ENCODE data around the gene BPTF.
"Not testable (repeated sequence)": the region's sequence is repeated elsewhere in the genome, so short reads cannot be mapped to it uniquely, and the experiment has no call there.

The BPTF gene, protein sequence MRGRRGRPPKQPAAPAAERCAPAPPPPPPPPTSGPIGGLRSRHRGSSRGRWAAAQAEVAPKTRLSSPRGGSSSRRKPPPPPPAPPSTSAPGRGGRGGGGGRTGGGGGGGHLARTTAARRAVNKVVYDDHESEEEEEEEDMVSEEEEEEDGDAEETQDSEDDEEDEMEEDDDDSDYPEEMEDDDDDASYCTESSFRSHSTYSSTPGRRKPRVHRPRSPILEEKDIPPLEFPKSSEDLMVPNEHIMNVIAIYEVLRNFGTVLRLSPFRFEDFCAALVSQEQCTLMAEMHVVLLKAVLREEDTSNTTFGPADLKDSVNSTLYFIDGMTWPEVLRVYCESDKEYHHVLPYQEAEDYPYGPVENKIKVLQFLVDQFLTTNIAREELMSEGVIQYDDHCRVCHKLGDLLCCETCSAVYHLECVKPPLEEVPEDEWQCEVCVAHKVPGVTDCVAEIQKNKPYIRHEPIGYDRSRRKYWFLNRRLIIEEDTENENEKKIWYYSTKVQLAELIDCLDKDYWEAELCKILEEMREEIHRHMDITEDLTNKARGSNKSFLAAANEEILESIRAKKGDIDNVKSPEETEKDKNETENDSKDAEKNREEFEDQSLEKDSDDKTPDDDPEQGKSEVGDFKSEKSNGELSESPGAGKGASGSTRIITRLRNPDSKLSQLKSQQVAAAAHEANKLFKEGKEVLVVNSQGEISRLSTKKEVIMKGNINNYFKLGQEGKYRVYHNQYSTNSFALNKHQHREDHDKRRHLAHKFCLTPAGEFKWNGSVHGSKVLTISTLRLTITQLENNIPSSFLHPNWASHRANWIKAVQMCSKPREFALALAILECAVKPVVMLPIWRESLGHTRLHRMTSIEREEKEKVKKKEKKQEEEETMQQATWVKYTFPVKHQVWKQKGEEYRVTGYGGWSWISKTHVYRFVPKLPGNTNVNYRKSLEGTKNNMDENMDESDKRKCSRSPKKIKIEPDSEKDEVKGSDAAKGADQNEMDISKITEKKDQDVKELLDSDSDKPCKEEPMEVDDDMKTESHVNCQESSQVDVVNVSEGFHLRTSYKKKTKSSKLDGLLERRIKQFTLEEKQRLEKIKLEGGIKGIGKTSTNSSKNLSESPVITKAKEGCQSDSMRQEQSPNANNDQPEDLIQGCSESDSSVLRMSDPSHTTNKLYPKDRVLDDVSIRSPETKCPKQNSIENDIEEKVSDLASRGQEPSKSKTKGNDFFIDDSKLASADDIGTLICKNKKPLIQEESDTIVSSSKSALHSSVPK (N-terminal part only)

DNA sequence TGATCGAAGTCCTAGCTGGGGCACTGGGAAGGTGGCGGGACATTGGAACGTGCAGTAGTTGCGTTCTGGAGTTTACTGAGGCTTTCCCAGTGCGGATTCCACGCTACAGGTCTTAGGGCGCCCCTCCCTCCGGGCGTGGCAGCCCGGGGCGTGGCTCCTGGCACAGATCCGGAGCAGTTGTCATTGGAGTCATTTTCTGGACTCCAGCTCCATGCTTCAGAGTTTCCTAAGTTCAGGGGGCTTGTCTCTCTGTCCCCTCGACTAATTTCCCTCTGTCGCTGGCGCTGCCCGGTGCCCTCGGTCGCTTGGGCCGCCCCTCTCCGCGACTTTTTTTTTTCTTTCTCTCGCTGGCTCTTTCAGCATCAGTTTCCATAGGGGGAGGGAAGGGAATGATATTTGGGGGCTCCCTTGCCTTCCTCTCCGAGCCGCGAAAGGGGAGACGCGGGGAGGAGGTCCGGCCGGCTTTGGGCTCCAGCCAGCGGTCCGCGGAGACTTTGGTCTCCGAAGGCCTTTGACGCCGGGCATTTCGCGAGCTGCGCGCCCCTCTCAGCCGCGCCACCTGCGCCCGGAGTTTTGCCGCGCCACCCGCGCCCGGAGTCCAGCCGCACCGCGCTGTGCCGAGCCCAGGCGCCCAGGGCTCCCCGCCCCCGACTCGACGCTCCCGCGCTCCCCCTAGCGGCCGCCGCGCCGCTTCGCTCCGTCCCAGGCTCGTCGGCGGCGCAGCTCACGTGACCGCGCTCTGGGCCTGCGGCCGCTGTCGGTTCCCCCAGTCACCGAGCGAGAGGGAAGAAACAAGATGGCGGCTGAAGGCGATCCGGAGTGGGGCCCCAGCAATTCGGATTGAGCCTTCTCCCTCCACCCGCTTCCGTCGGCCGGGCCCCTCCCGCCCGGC, at the start of gene BPTF:
BPTF (plus strand) TSS at position 769 of the 892 bp plus-strand sequence. CDS start 222 bp downstream, outside the sequence.
- DNase-seq, result peak; percentile 98

DNA sequence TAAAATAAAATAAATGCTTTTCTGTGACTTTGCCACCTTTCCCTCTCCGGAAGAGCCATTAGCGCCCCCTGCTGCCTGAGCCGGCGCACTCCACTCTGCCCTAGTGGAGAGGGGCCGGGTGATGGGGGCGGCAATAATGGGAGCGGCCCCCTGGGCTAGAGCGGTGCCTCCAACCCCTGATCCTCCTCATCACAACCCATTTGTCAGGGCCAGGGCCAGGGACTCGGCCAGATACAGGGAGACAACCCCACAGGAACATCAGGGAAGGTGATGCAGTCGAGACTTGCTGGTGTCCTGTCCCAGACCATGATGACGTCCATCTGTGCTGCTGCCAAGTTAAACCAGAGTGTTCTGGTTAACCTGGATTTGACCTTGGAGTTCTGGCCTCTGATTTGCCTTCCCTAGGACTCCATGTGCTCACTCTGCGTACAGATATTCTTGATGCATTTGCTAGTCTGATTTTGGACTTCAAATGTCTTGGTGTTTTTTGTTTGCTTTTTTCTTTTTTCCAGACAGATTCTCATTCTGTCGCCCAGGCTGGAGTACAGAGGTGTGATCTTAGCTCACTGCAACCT, 46.1 kb upstream of the BPTF start:
- peak; percentile 47 for DNase-seq

DNA sequence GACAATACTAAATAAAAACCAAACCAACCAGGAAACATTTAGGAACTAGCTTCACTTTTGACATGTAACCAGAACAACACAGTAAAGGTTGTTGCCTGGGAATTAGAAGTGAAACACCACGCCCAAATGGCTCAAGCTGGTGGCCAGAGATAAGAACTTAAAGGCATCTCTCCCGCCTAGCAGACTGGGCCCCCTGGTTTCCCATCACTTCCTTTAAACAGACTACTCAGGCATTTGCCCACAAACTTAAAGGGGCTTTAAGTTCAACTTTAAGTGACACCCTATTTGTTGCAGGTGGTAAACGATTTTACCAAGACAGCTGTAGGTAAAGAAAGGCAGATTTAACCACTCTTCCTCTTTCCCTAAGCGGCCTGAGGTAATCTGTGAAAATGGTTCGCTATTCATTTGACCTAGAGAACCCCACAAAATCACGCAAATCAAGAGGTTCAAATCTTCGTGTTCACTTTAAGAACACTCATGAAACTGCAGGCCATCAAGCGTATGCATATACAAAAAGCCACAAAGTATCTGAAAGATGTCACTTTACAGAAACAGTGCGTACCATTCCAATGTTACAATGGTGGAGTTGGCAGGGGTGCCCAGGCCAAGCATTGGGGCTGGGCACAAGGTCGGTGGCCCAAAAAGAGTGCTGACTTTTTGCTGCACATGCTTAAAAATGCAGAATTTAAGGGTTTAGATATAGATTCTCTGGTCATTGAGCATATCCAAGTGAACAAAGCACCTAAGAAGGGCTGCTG, 40.8 kb upstream of the BPTF start:
- DNase-seq, result no peak

DNA sequence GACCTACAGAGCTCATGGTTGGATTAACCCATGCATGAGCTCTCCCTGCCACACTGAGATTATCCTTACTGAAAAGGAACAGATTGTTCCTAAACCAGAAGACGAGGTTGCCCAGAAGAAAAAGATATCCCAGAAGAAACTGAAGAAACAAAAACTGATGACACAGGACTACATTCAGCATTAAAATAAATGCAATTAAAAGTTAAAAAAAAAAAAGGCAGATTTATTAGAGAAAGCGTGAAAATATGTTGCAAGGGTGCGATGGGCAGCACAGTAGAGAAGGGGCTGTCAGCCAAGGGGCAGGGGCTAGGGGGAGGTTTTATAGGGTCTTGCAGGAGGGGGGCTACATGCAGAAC, 40.2 kb upstream of the BPTF start:
- no peak for DNase-seq

DNA sequence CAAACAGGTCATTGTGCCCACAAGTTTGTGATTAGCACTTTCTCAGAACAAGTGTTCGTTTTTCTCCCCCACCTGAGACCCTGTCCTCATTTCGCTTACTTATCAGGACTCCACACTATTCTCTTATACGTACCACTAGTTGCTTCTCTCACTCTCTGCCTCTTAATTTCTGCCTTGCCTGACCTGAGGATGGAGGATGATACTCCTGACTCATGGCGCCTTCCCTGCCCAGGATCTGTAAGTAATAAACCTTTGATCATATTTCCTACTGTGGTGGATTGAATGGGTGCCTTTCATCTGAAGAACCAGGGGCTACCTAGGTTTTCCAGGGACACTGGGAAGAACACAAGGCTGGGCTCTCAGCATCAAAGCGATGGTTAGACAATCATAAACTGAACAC, 39.8 kb upstream of the BPTF start:
- no peak for DNase-seq

DNA sequence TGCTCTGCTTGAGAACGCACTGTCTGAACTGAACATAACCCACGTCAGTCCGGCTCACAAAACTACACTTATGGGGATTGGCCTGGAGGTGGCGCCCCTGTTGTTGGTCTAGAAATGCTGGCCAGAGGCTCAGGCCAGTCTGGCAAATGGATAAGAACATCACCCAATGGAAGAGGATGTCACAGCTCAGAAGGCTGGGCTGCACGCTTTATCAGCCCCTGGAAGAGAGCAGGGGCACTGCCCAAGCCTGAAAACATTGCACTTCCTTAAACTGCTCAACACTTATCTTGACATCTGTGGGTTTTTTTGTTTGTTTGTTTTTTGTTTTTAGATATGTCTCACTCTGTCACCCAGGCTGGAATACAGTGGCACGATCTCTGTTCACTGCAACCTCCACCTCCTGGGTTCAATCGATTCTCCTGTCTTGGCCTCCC, 24.8 kb upstream of the BPTF start:
- DNase-seq, result peak; percentile 60

DNA sequence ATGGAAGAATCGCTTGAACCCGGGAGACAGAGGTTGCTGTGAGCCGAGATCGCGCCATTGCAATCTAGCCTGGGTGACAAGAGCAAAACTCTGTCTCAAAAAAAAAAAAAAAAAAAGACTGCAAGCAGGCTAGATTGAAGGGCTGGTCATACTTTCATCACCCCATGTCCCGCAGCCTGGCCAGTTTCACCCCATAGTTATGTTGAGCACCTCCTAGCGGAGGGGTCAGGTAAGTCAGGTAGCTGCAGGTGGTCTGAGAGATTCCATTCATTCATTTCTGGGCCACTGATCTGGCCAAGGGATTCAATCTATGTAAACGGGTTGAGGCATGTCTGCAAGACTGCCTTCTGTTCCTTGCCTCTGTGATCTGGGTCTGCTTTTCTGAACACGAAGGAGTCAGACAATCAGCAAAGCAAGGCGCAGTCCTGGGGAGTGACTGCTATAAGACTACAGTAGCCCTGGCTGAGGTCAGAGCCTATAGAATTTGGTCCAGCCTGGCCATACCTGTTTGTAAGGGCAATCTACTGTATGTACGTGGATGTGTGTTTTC, 23.6 kb upstream of the BPTF start:
- no peak for DNase-seq

DNA sequence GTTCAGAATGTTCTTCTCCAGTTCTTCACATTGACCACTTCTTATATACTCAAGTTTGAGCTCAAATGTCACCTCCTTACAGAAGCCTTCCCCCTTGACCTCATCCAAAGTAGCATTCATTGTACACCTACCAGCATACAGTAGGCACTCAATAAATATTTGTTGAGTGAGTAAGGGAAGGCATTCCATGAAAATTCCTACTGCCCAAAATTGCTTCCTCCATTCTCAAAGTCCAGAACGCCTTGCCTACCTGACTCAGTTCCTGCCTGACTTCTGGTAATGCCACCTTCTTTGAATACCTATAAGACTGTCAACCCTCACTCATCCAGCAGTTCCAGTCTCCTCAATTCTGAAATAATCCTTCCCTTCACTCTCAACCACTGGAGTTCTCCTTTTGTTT, 14.8 kb upstream of the BPTF start:
- no peak for DNase-seq

DNA sequence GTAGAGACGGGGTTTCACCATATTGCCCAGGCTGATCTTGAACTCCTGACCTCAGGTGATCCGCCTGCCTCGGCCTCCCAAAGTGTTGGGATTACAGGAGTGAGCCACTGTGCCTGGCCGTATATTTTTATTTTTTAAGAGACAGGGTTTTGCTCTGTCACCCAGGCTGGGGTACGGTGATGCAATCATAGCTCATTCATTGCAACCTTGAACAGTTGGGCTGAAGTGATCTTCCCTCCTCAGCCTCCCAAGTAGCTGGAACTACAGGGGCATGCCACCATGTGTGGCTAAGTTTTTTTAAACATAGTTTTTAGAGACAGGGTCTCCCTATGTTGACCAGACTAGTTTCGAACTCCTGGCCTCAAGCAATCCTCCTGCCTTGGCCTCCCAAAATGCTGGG, 12.9 kb upstream of the BPTF start:
- DNase-seq, result not testable (repeated sequence)

DNA sequence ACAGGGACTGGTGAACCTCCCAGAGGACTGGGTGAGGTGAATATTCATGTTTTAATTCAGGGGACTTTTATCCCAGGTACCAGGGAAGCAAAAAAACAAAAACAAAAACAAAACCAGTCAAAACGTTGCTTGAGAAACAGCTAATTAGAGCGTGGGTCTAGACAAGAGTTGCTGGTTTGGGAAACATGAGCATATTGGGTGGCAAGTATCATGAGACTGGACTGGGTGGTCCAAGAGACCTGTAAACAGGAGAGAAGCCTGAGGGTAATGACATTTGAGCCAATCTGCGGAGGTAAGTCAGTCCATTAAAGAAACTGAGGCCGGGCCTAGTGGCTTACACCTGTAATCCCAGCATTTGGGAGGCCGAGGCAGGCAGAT, 11.5 kb upstream of the BPTF start:
- DNase-seq, result no peak

DNA sequence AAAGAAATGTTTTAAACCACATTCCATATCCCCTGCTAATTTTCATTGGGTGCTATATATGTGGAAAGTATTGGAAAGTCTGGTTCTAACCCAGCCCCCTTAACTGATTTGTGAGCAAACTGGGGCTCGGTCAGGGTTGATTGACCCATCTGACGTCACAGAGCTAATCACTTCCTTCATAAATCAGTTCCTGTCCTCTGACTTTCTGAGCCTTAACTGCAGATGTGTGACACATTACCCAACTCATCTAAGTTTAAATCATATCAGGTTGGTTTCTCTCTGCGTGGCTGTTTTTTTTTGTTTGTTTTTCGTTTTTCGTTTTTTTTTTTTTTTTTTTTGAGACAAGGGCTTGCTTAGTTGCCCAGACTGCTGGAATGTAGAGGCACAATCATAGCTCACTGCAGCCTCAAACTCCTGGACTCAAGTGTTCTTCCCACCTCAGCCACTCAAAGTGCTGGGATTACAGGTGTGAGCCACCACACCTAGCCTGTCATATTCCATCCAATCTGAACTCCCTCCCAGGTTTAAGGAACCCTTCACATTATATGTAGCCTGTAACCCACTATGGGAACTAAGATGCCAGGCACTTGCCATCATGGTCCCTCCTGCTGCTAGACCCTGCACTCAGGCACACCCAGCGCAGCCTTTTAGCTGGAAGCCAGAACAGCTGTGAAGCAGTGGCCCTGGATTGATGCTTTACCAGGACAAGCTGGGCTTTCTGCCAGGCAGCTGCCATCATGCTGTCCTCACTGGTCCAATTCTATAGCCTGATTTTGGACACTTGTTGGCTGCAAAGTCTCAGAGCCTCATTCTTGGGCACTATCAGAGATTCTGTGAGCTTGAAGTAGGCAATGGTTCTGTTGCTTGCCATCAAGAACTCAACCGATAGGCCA, 6.9 kb upstream of the BPTF start:
- no peak for DNase-seq

DNA sequence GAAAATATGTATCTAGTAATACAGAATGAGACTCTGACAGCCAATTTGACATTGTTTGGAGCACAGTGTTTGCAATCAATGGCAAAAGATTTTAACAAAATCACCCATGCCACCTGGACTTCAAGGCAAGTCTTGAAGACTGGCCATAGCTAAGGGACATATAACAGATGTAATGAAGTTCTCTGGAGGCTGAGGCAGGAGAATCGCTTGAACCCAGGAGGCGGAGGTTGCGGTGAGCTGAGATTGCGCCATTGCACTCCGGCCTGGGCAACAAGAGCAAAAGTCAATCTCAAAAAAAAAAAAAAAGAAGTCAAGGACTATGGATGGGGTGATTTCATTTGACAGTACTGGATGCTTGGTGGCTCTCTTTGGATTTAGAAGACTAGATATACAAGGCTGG, 5.6 kb upstream of the BPTF start:
- no peak for DNase-seq

DNA sequence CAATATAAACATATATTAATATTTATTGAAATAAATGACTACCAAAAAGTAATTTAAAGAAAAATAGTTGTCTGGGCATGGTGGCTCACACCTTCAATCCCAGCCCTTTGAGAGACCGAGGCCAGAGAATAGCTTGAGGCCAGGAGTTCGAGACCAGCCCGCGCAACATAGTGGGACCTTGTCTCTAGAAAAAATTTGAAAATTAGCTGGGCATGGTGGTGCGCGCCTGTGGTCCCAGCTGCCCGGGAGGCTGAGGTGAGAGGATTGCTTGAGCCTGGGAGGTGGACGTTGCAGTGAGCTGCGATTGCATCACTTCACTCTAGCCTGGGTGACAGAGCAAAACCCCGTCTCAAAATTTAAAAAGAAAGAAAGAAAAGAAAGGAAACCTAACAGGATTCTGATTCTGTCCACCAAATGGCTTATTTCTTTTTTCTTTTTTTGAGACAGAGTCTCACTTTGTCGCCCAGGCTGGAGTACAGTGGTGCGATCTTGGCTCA, 3.4 kb upstream of the BPTF start:
- no peak for DNase-seq

DNA sequence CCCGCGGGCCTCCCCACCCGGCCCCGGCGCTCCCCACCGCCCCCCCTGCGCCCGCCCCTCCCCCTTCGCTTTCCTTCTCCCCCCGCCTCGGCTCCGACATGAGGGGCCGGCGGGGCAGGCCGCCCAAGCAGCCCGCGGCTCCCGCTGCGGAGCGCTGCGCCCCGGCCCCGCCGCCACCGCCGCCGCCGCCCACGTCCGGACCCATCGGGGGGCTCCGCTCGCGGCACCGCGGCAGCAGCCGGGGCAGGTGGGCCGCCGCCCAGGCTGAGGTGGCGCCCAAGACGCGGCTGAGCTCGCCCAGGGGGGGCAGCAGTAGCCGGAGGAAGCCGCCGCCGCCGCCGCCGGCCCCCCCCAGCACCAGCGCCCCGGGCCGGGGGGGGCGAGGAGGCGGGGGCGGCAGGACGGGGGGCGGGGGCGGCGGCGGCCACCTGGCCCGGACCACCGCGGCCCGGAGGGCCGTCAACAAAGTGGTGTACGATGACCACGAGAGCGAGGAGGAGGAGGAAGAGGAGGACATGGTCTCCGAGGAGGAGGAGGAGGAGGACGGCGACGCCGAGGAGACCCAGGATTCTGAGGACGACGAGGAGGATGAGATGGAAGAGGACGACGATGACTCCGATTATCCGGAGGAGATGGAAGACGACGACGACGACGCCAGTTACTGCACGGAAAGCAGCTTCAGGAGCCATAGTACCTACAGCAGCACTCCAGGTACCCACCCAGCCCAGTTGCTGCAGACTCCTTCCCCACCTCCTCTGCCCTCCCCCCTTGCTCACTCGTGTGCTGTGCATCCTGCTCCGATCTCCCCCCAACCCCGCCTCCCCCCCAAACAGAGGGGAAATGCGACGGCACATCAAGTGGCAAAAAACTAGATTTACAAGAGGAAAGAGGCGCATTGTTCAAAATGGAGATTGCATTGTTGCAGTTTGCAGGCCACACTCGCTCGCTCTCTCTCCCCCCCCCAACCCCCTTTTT, 611 bp downstream of the BPTF start:
- peak; percentile 27 for DNase-seq

DNA sequence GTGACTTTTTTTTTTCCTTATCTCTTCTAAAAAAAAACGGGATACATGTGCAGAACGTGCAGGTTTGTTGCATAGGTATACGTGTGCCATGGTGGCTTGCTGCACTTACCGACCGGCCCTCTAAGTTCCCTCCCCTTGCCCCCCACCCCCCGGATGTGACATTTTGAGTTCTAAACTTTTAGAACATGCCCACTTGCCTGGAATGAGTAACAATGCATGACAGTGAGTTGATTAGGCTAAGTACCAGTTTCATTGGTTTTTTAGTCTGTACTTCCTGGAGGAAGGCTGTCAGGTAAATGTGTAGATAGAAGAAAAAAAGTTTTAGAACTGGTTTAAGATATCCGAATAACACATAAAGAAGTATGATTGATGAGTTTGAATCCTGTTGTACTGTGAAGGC, 4.0 kb downstream of the BPTF start:
- no peak for DNase-seq

DNA sequence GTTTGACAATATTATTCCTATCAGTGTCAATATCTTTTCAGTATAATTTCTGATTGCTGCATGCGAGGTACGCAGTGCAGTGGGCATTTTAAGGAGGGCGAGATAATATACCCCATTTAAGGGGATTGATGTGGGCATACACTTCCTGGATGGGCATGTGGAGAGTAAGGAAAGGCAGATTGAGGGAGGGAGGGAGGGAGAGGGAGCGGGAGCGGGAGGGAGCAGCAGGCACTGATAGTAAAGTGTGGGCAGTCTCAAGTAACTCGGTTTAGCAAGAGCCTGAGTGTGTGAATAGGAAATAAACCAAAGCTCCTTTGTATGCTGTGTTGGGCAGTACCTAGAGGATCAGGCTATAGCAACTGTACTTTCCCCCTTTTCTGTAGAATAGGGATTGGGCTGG, 5.1 kb downstream of the BPTF start:
- DNase-seq, result no peak

DNA sequence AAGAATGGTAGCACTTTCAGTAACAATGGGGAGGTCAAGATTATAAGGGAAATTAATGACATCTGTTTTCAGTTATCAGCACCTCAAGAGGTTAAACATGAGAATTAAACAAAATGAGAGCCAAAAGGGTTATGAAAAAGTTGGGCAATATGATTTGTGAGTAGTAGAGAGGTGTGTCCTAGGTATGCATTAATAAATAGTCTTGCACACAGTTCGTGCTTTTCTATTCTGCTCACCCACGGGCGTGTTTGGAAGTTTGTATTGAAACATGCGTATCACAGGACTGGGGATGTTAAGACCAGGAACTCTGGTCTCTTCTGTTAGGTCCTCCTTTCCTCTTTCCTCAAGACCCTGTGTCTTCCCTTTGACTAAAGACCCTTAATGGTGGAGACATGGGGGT, 6.0 kb downstream of the BPTF start:
- no peak for DNase-seq

DNA sequence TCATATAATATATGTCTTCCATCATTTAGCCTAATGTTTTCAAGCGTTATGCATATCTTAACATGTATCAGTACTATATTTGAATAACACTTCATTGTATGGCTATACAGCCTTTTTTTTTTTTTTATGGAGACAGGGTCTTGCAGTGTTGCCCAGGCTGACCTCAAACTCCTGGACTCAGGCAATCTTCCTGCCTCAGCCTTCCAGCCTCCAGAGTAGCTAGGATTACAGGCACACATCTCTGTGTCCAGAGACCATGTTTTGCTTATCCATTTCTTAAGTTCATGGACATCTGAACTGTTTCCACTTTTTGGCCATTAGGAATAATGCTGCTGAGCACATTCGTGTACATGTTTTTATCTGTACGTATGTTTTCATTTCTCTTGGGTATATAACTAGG, 7.8 kb downstream of the BPTF start:
- DNase-seq, result no peak

Measured in NCI-H774 (cell line).